ENCODE measurements around the gene NFYA. TPM values are rescaled to one million over a fixed set of nuclear protein-coding genes. Genes with fewer than 3 reads are reported as not detected.

The NFYA gene
- total and polyA plus RNA-seq, 4 donors = 2.2 to 28.4 (median 10.1) TPM

DNA sequence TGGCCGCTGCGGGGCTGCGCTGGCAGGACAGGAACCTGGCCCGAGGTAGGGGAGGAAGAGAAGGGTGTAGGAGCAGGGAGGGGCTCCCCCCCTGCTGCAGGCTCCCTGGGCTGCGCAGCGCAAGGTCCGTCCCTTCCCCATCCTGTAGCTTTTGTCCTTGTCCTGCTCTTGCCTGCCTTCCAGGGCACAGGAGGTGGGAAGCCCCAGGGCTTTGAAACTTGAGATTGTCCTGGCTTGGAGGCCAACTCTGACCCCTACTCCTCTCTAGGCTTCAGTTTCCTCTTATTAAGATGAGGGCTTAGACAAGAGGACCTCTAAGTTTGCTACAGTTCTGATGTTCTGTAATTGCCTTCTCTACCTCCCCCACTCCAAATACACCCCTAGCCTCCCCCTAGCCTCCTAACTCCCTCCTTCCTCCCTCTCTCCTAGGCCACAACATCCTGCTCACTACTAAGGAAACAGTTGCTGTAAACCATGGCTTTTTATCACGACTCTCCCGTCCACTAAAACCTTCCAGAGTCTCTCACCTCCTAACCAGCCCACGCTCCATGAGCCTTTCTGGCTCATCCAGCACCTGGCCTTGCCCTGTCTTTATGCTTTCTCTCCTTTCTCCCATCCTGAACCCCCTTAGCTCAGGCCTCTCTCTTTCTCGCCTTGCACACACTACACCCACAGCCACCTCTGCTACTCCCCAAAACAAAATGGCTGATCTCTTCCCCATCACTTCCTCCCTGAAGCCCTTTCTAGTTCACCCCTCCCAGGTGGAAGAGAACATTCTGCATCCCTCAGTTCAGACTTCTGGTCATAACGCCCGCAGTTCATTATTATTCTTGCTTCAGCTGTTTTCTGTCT lies 44.0 kb upstream of the NFYA start (continued):
- TF ChIP-seq, protein P1, sequence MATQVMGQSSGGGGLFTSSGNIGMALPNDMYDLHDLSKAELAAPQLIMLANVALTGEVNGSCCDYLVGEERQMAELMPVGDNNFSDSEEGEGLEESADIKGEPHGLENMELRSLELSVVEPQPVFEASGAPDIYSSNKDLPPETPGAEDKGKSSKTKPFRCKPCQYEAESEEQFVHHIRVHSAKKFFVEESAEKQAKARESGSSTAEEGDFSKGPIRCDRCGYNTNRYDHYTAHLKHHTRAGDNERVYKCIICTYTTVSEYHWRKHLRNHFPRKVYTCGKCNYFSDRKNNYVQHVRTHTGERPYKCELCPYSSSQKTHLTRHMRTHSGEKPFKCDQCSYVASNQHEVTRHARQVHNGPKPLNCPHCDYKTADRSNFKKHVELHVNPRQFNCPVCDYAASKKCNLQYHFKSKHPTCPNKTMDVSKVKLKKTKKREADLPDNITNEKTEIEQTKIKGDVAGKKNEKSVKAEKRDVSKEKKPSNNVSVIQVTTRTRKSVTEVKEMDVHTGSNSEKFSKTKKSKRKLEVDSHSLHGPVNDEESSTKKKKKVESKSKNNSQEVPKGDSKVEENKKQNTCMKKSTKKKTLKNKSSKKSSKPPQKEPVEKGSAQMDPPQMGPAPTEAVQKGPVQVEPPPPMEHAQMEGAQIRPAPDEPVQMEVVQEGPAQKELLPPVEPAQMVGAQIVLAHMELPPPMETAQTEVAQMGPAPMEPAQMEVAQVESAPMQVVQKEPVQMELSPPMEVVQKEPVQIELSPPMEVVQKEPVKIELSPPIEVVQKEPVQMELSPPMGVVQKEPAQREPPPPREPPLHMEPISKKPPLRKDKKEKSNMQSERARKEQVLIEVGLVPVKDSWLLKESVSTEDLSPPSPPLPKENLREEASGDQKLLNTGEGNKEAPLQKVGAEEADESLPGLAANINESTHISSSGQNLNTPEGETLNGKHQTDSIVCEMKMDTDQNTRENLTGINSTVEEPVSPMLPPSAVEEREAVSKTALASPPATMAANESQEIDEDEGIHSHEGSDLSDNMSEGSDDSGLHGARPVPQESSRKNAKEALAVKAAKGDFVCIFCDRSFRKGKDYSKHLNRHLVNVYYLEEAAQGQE (IDR thresholded peaks at IDR 0.05) = no peak
- no peak for TF ChIP-seq HNF4G (IDR thresholded peaks at IDR 0.05)
- TF ChIP-seq, protein P2, sequence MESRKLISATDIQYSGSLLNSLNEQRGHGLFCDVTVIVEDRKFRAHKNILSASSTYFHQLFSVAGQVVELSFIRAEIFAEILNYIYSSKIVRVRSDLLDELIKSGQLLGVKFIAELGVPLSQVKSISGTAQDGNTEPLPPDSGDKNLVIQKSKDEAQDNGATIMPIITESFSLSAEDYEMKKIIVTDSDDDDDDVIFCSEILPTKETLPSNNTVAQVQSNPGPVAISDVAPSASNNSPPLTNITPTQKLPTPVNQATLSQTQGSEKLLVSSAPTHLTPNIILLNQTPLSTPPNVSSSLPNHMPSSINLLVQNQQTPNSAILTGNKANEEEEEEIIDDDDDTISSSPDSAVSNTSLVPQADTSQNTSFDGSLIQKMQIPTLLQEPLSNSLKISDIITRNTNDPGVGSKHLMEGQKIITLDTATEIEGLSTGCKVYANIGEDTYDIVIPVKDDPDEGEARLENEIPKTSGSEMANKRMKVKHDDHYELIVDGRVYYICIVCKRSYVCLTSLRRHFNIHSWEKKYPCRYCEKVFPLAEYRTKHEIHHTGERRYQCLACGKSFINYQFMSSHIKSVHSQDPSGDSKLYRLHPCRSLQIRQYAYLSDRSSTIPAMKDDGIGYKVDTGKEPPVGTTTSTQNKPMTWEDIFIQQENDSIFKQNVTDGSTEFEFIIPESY (IDR thresholded peaks at IDR 0.05) = no peak

DNA sequence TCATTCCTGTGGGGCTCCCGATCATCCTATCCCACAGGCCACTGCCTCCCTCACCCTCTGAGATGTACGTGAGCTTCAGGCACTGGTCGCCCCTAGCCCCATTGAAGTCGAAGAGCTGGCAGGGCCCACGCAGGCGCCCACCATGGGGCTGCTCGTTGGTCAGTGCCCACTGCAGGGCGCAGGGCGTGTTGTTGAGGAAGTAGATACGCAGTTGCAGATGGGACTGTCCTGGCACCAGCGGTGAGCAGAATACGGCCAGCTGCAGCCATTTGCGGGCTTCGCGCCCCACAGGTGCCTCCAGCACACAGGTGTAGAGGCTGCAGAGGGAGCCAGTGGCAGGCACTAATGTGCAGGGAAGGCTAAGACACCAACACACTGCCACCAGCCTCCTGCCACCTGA lies 39.9 kb upstream of the NFYA start:
- 96% methylated on average over 15 of the region's 15 CpGs for WGBS
- Histone ChIP-seq H3K27ac (ENCODE audit: low read depth in 1 of 2, low read length in 2 of 2) (no peak overlapping the region), H3K9ac (ENCODE audit: low read depth in 1 of 2, low read length in 2 of 2) (no peak overlapping the region), H3K4me3 (ENCODE audit: low read depth in 1 of 3, low read length in 3 of 3) (no peak overlapping the region), H3K36me3 (ENCODE audit: control insufficient read depth in 4 of 4, insufficient read depth in 3 of 4, low read depth in 1 of 4, low read length in 3 of 4) (peaks cover 9 to 40% (median 20%) of the 10 kb centered on the region in 4 donors), H3K27me3 (ENCODE audit: control insufficient read depth in 4 of 4, insufficient read depth in 4 of 4, low read length in 3 of 4) (no peaks in the 10 kb centered on the region), H3K4me1 (ENCODE audit: control insufficient read depth in 4 of 4, insufficient read depth in 4 of 4, low read length in 3 of 4) (peaks cover 12 to 40% (median 31%) of the 10 kb centered on the region in 4 donors), H3K9me3 (ENCODE audit: control insufficient read depth in 4 of 4, low read length in 3 of 4) (no peaks in the 10 kb centered on the region)
- TF ChIP-seq, protein P2 (IDR thresholded peaks at IDR 0.05) = no peak
- DNase-seq (ENCODE audit: low spot score) = no peak

DNA sequence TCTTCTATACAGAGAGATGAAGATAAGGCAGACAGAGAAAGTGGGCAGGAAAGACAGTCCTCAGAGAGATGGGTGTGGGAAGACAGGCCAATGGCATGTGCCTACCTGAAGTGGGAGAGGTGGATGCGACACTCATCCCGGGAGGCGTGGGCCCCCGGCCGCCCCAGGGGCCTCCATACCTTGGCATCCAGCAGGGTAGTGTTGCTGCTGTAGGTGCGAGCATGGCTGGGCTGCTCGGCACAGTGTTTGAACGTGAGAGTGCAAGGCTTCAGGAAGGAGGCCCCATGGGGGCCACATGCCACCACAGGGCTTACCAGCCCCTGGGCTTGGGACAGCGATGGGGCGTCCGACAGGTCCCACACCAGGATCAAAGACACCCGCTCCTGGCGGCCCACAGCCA lies 39.0 kb upstream of the NFYA start:
- no peaks in the 10 kb centered on the region for H3K9me3 ChIP-seq (ENCODE audit: control insufficient read depth in 4 of 4, low read length in 3 of 4)
- no peak for DNase-seq (ENCODE audit: low spot score)
- WGBS = 94% methylated on average over 13 of the region's 13 CpGs
- peaks cover 10 to 42% (median 31%) of the 10 kb centered on the region in 4 donors for H3K4me1 ChIP-seq (ENCODE audit: control insufficient read depth in 4 of 4, insufficient read depth in 4 of 4, low read length in 3 of 4)
- no peak overlapping the region for H3K9ac ChIP-seq (ENCODE audit: low read depth in 1 of 2, low read length in 2 of 2)
- peaks cover 9 to 40% (median 20%) of the 10 kb centered on the region in 4 donors for H3K36me3 ChIP-seq (ENCODE audit: control insufficient read depth in 4 of 4, insufficient read depth in 3 of 4, low read depth in 1 of 4, low read length in 3 of 4)
- H3K27ac ChIP-seq (ENCODE audit: low read depth in 1 of 2, low read length in 2 of 2) = no peak overlapping the region
- H3K4me3 ChIP-seq (ENCODE audit: low read depth in 1 of 3, low read length in 3 of 3) = no peak overlapping the region
- H3K27me3 ChIP-seq (ENCODE audit: control insufficient read depth in 4 of 4, insufficient read depth in 4 of 4, low read length in 3 of 4) = no peaks in the 10 kb centered on the region
- TF ChIP-seq FOXA2 (IDR thresholded peaks at IDR 0.05) = no peak
- TF ChIP-seq RXRA (IDR thresholded peaks at IDR 0.05) = no peak
- TF ChIP-seq JUND (IDR thresholded peaks at IDR 0.05) = no peak
- TF ChIP-seq, protein P3, sequence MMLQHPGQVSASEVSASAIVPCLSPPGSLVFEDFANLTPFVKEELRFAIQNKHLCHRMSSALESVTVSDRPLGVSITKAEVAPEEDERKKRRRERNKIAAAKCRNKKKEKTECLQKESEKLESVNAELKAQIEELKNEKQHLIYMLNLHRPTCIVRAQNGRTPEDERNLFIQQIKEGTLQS (IDR thresholded peaks at IDR 0.05) = no peak
- no peak for TF ChIP-seq FOXA1 (IDR thresholded peaks at IDR 0.05)
- TF ChIP-seq, protein P2 (IDR thresholded peaks at IDR 0.05) = no peak
- TF ChIP-seq, protein P4, sequence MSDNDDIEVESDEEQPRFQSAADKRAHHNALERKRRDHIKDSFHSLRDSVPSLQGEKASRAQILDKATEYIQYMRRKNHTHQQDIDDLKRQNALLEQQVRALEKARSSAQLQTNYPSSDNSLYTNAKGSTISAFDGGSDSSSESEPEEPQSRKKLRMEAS (IDR thresholded peaks at IDR 0.05) = no peak
- no peak for TF ChIP-seq EGR1 (IDR thresholded peaks at IDR 0.05; ENCODE audit: low read depth in 2 of 2)
- TF ChIP-seq, protein P5, sequence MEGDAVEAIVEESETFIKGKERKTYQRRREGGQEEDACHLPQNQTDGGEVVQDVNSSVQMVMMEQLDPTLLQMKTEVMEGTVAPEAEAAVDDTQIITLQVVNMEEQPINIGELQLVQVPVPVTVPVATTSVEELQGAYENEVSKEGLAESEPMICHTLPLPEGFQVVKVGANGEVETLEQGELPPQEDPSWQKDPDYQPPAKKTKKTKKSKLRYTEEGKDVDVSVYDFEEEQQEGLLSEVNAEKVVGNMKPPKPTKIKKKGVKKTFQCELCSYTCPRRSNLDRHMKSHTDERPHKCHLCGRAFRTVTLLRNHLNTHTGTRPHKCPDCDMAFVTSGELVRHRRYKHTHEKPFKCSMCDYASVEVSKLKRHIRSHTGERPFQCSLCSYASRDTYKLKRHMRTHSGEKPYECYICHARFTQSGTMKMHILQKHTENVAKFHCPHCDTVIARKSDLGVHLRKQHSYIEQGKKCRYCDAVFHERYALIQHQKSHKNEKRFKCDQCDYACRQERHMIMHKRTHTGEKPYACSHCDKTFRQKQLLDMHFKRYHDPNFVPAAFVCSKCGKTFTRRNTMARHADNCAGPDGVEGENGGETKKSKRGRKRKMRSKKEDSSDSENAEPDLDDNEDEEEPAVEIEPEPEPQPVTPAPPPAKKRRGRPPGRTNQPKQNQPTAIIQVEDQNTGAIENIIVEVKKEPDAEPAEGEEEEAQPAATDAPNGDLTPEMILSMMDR (IDR thresholded peaks at IDR 0.05; ENCODE audit: low read depth, low read length, missing input control) = no peak
- TF ChIP-seq NR2F2 (IDR thresholded peaks at IDR 0.05) = no peak
